ENCODE data around the gene C1QC.

DNA sequence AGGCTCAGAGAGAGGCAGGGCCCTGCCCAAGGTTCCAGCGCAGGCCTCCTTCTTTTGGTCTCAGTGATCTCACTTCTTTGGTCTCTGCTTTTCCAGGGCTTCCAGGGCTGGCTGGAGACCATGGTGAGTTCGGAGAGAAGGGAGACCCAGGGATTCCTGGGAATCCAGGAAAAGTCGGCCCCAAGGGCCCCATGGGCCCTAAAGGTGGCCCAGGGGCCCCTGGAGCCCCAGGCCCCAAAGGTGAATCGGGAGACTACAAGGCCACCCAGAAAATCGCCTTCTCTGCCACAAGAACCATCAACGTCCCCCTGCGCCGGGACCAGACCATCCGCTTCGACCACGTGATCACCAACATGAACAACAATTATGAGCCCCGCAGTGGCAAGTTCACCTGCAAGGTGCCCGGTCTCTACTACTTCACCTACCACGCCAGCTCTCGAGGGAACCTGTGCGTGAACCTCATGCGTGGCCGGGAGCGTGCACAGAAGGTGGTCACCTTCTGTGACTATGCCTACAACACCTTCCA is 17.3 kb downstream of the C1QC start:
- TF ChIP-seq, protein P1, sequence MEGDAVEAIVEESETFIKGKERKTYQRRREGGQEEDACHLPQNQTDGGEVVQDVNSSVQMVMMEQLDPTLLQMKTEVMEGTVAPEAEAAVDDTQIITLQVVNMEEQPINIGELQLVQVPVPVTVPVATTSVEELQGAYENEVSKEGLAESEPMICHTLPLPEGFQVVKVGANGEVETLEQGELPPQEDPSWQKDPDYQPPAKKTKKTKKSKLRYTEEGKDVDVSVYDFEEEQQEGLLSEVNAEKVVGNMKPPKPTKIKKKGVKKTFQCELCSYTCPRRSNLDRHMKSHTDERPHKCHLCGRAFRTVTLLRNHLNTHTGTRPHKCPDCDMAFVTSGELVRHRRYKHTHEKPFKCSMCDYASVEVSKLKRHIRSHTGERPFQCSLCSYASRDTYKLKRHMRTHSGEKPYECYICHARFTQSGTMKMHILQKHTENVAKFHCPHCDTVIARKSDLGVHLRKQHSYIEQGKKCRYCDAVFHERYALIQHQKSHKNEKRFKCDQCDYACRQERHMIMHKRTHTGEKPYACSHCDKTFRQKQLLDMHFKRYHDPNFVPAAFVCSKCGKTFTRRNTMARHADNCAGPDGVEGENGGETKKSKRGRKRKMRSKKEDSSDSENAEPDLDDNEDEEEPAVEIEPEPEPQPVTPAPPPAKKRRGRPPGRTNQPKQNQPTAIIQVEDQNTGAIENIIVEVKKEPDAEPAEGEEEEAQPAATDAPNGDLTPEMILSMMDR (IDR thresholded peaks at IDR 0.05) = no peak
- TF ChIP-seq POLR2A (IDR thresholded peaks at IDR 0.05) = no peak

Measured in testis (tissue), 2 donors.